Sigmoid colon (tissue), 3 donors: ENCODE data around the gene HSD17B4.

ENCODE experiments used
- CTCF ChIP-seq, 4 experiments: fragments of 450-650 bp in 3 of 4; fragments of 200-600 bp in 1 of 4; IDR thresholded peaks; one replicate each; pipeline ENCODE4 v1.5.1; 2016 to 2019; ENCODE audit warnings: antibody characterized with exemption in 4 of 4, mild to moderate bottlenecking in 3 of 4, moderate library complexity in 2 of 4
- POLR2A ChIP-seq, 2 donors: fragments of 450-650 bp; IDR thresholded peaks; one replicate each; pipeline ENCODE4 v1.6.1; 2016; ENCODE audit warnings: antibody characterized with exemption in 2 of 2, mild to moderate bottlenecking in 2 of 2, moderate library complexity in 2 of 2

DNA sequence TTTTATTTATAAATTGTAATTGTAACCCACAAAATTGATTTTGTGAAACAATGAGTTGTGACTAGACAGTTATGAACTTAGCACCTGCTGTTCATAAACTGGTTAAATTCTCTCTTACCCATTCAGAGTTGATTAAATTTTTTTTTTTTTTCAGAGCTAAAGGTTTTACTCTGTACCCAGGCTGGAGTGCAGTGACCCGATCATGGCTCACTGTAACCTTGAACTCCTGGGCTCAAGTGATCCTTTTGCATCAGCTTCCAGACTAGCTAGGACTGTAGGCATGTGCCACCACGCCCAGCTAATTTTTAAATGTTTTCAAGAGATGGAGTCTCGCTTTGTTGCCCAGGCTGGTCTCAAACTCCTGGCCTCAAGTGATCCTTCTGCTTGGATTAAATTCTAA is 1.9 kb downstream of the HSD17B4 start:
- no peak for TF ChIP-seq CTCF (IDR thresholded peaks at IDR 0.05)
- TF ChIP-seq POLR2A (IDR thresholded peaks at IDR 0.05): no peak
